Measurements from ENCODE around the gene CDC25C.
"Not testable (repeated sequence)": the region's sequence is repeated elsewhere in the genome, so short reads cannot be mapped to it uniquely, and the experiment has no call there.

Gene CDC25C

GRCh38 chr5:138339091-138339456, 7.5 kb upstream of the CDC25C start:
- H3K4me3 ChIP-seq: peak overlapping the region; percentile 87
- TF ChIP-seq EZH2 (IDR thresholded peaks at IDR 0.05) (no peak), FOXP2 (optimal IDR thresholded peaks at IDR 0.05; ENCODE audit: control extremely low read depth, extremely low read length, insufficient read depth) (no peak), POLR2AphosphoS5 (IDR thresholded peaks at IDR 0.05; ENCODE audit: borderline replicate concordance, low read depth, low read length) (no peak)
- H3K9ac ChIP-seq (ENCODE audit: insufficient read length): peak overlapping the region; percentile 98
- no peak for DNase-seq (ENCODE audit: low read depth, low spot score)
- H3K36me3 ChIP-seq (ENCODE audit: insufficient read depth, low read length): peaks cover 21% of the 10 kb centered on the region; the same call in 1 of the 2 replicates
- no peaks in the 10 kb centered on the region for H3K9me3 ChIP-seq (ENCODE audit: low read depth, low read length)
- no peak overlapping the region; the same call in 1 of the 2 replicates for H3K27ac ChIP-seq

GRCh38 chr5:138338411-138339090, 6.9 kb upstream of the CDC25C start:
- Histone ChIP-seq H3K27ac (peak overlapping the region; percentile 95; the same call in 1 of the 2 replicates), H3K4me3 (peak overlapping the region; percentile 87), H3K9me3 (ENCODE audit: low read depth, low read length) (no peaks in the 10 kb centered on the region), H3K9ac (ENCODE audit: insufficient read length) (peak overlapping the region; percentile 98), H3K36me3 (ENCODE audit: insufficient read depth, low read length) (peaks cover 15% of the 10 kb centered on the region; the same call in 1 of the 2 replicates)
- TF ChIP-seq POLR2AphosphoS5 (IDR thresholded peaks at IDR 0.05; ENCODE audit: borderline replicate concordance, low read depth, low read length) (no peak), FOXP2 (optimal IDR thresholded peaks at IDR 0.05; ENCODE audit: control extremely low read depth, extremely low read length, insufficient read depth) (no peak), EZH2 (IDR thresholded peaks at IDR 0.05) (no peak)
- no peak for DNase-seq (ENCODE audit: low read depth, low spot score)

- H3K27ac ChIP-seq: peak within 1 kb of the TSS; percentile 95
- peaks cover 9% of the 10 kb centered on the region; the same call in 1 of the 2 replicates for H3K36me3 ChIP-seq (ENCODE audit: insufficient read depth, low read length)
- DNase-seq (ENCODE audit: low read depth, low spot score): peak; percentile 79
- H3K9me3 ChIP-seq (ENCODE audit: low read depth, low read length): no peaks in the 10 kb centered on the region
- TF ChIP-seq POLR2AphosphoS5 (IDR thresholded peaks at IDR 0.05; ENCODE audit: borderline replicate concordance, low read depth, low read length) (peak; percentile 100), EZH2 (IDR thresholded peaks at IDR 0.05) (no peak)
- peak within 1 kb of the TSS; percentile 98 for H3K9ac ChIP-seq (ENCODE audit: insufficient read length)
- peak within 1 kb of the TSS; percentile 87 for H3K4me3 ChIP-seq
Observed at GRCh38 chr5:138337685-138338410, 6.2 kb upstream of the CDC25C start, which contains the start of gene FAM53C. Gene FAM53C, plus strand, starts transcription at chr5:138338266. Its CDS starts 3,070 bp downstream, at chr5:138341336.

- DNase-seq (ENCODE audit: low read depth, low spot score): no peak
- TF ChIP-seq FOXP2 (optimal IDR thresholded peaks at IDR 0.05; ENCODE audit: control extremely low read depth, extremely low read length, insufficient read depth): no peak
- peak; percentile 59; the same call in 1 of the 2 replicates for TF ChIP-seq POLR2AphosphoS5 (IDR thresholded peaks at IDR 0.05; ENCODE audit: borderline replicate concordance, low read depth, low read length)
- peak overlapping the region; percentile 98 for H3K9ac ChIP-seq (ENCODE audit: insufficient read length)
- peaks cover 9% of the 10 kb centered on the region; the same call in 1 of the 2 replicates for H3K36me3 ChIP-seq (ENCODE audit: insufficient read depth, low read length)
- peak overlapping the region; percentile 87 for H3K4me3 ChIP-seq
- peak overlapping the region; percentile 95 for H3K27ac ChIP-seq
- no peaks in the 10 kb centered on the region for H3K9me3 ChIP-seq (ENCODE audit: low read depth, low read length)
Observed at GRCh38 chr5:138336952-138337684, 5.5 kb upstream of the CDC25C start.

- no peak overlapping the region for H3K27ac ChIP-seq
- no peaks in the 10 kb centered on the region for H3K9me3 ChIP-seq (ENCODE audit: low read depth, low read length)
- TF ChIP-seq EZH2 (IDR thresholded peaks at IDR 0.05) (no peak), FOXP2 (optimal IDR thresholded peaks at IDR 0.05; ENCODE audit: control extremely low read depth, extremely low read length, insufficient read depth) (no peak), POLR2AphosphoS5 (IDR thresholded peaks at IDR 0.05; ENCODE audit: borderline replicate concordance, low read depth, low read length) (no peak)
- DNase-seq (ENCODE audit: low read depth, low spot score): no peak
- H3K36me3 ChIP-seq (ENCODE audit: insufficient read depth, low read length): no peaks in the 10 kb centered on the region
- H3K4me3 ChIP-seq: no peak overlapping the region
- H3K9ac ChIP-seq (ENCODE audit: insufficient read length): no peak overlapping the region
Observed at GRCh38 chr5:138334867-138335447, 3.4 kb upstream of the CDC25C start.

- H3K9me3 ChIP-seq (ENCODE audit: low read depth, low read length): no peaks in the 10 kb centered on the region
- TF ChIP-seq POLR2AphosphoS5 (IDR thresholded peaks at IDR 0.05; ENCODE audit: borderline replicate concordance, low read depth, low read length): no peak
- TF ChIP-seq FOXP2 (optimal IDR thresholded peaks at IDR 0.05; ENCODE audit: control extremely low read depth, extremely low read length, insufficient read depth): no peak
- no peak for TF ChIP-seq EZH2 (IDR thresholded peaks at IDR 0.05)
- DNase-seq (ENCODE audit: low read depth, low spot score): no peak
- H3K9ac ChIP-seq (ENCODE audit: insufficient read length): peak overlapping the region; percentile 94
- H3K27ac ChIP-seq: peak overlapping the region; percentile 39; the same call in 1 of the 2 replicates
- H3K36me3 ChIP-seq (ENCODE audit: insufficient read depth, low read length): peaks cover 7% of the 10 kb centered on the region
- H3K4me3 ChIP-seq: peak overlapping the region; percentile 91
Observed at GRCh38 chr5:138330813-138331448, 673 bp downstream of the CDC25C start.

GRCh38 chr5:138318211-138318610, 13.4 kb downstream of the CDC25C start:
- not testable (repeated sequence) for DNase-seq (ENCODE audit: low read depth, low spot score); H3K4me3 ChIP-seq; H3K9ac ChIP-seq (ENCODE audit: insufficient read length); H3K36me3 ChIP-seq (ENCODE audit: insufficient read depth, low read length); H3K9me3 ChIP-seq (ENCODE audit: low read depth, low read length); H3K27ac ChIP-seq

Data from SK-N-MC (cell line).